ENCODE measurements around the gene ACTL10.

The ACTL10 gene

GRCh38 chr20:33684533-33685327, 18.0 kb downstream of the ACTL10 start:
- Histone ChIP-seq H3K4me3 (peak overlapping the region; percentile 41), H3K27me3 (ENCODE audit: low read depth) (no peaks in the 10 kb centered on the region), H3K36me3 (replicated peaks) (peaks cover 12% of the 10 kb centered on the region), H3K9me3 (no peaks in the 10 kb centered on the region), H3K4me1 (peaks cover 13% of the 10 kb centered on the region)
- DNase-seq (ENCODE audit: low spot score in 2 of 2), result peak; percentile 21 to 80
- in situ Hi-C loops (cut with MboI; ENCODE audit: low sequenced_read_pairs), result no loop called here

- H3K4me3 ChIP-seq, result peak overlapping the region; percentile 41
- H3K9me3 ChIP-seq, result no peaks in the 10 kb centered on the region
- peaks cover 4% of the 10 kb centered on the region for H3K36me3 ChIP-seq (replicated peaks)
- H3K27me3 ChIP-seq (ENCODE audit: low read depth), result no peaks in the 10 kb centered on the region
- in situ Hi-C loops (cut with MboI; ENCODE audit: low sequenced_read_pairs), result no loop called here
- peak; percentile 12 to 73 for DNase-seq (ENCODE audit: low spot score in 2 of 2)
- H3K4me1 ChIP-seq, result peaks cover 13% of the 10 kb centered on the region
These were observed 18.8 kb downstream of the ACTL10 start for GRCh38 chr20:33685328-33686099.

GRCh38 chr20:33686100-33686983, 19.6 kb downstream of the ACTL10 start, which contains the start of gene E2F1:
TSS of gene E2F1 (minus strand) at chr20:33686385. CDS start at chr20:33686264, 121 bp downstream.
- peak within 1 kb of the TSS; percentile 41 for H3K4me3 ChIP-seq
- no peaks in the 10 kb centered on the region for H3K27me3 ChIP-seq (ENCODE audit: low read depth)
- no peaks in the 10 kb centered on the region for H3K9me3 ChIP-seq
- peak; percentile 87 to 98 for DNase-seq (ENCODE audit: low spot score in 2 of 2)
- peaks cover 4% of the 10 kb centered on the region for H3K36me3 ChIP-seq (replicated peaks)
- peaks cover 13% of the 10 kb centered on the region for H3K4me1 ChIP-seq
- in situ Hi-C loops (cut with MboI; ENCODE audit: low sequenced_read_pairs), result no loop called here

GRCh38 chr20:33686984-33687366, 20.2 kb downstream of the ACTL10 start:
- peaks cover 4% of the 10 kb centered on the region for H3K36me3 ChIP-seq (replicated peaks)
- H3K4me1 ChIP-seq, result peaks cover 13% of the 10 kb centered on the region
- peak overlapping the region; percentile 4; the same call in 1 of the 2 replicates for H3K4me3 ChIP-seq
- DNase-seq (ENCODE audit: low spot score in 2 of 2), result no peak
- in situ Hi-C loops (cut with MboI; ENCODE audit: low sequenced_read_pairs), result no loop called here
- no peaks in the 10 kb centered on the region for H3K27me3 ChIP-seq (ENCODE audit: low read depth)
- no peaks in the 10 kb centered on the region for H3K9me3 ChIP-seq

- no peak overlapping the region for H3K4me3 ChIP-seq
- no peaks in the 10 kb centered on the region for H3K9me3 ChIP-seq
- in situ Hi-C loops (cut with MboI; ENCODE audit: low sequenced_read_pairs), result no loop called here
- no peaks in the 10 kb centered on the region for H3K27me3 ChIP-seq (ENCODE audit: low read depth)
- DNase-seq (ENCODE audit: low spot score in 2 of 2), result no peak
- H3K4me1 ChIP-seq, result peaks cover 13% of the 10 kb centered on the region
- peaks cover 4% of the 10 kb centered on the region for H3K36me3 ChIP-seq (replicated peaks)
These were observed 20.7 kb downstream of the ACTL10 start for GRCh38 chr20:33687370-33687915.

GRCh38 chr20:33687993-33688937, 21.5 kb downstream of the ACTL10 start:
- peaks cover 13% of the 10 kb centered on the region for H3K4me1 ChIP-seq
- no peaks in the 10 kb centered on the region for H3K27me3 ChIP-seq (ENCODE audit: low read depth)
- no peaks in the 10 kb centered on the region for H3K9me3 ChIP-seq
- DNase-seq (ENCODE audit: low spot score in 2 of 2), result no peak
- H3K36me3 ChIP-seq (replicated peaks), result peaks cover 4% of the 10 kb centered on the region
- in situ Hi-C loops (cut with MboI; ENCODE audit: low sequenced_read_pairs), result no loop called here
- no peak overlapping the region for H3K4me3 ChIP-seq

GRCh38 chr20:33688938-33689424, 22.2 kb downstream of the ACTL10 start:
- no peaks in the 10 kb centered on the region for H3K9me3 ChIP-seq
- DNase-seq (ENCODE audit: low spot score in 2 of 2), result no peak
- H3K27me3 ChIP-seq (ENCODE audit: low read depth), result no peaks in the 10 kb centered on the region
- H3K36me3 ChIP-seq (replicated peaks), result peaks cover under 1% of the 10 kb centered on the region; the same call in 1 of the 2 replicates
- H3K4me1 ChIP-seq, result peaks cover 13% of the 10 kb centered on the region
- in situ Hi-C loops (cut with MboI; ENCODE audit: low sequenced_read_pairs), result no loop called here
- H3K4me3 ChIP-seq, result no peak overlapping the region

- DNase-seq (ENCODE audit: low spot score in 2 of 2), result no peak
- Histone ChIP-seq H3K27me3 (ENCODE audit: low read depth) (no peaks in the 10 kb centered on the region), H3K9me3 (no peaks in the 10 kb centered on the region), H3K4me1 (peaks cover 13% of the 10 kb centered on the region), H3K4me3 (no peak overlapping the region), H3K36me3 (replicated peaks) (no peaks in the 10 kb centered on the region)
- in situ Hi-C loops (cut with MboI; ENCODE audit: low sequenced_read_pairs), result no loop called here
These were observed 22.8 kb downstream of the ACTL10 start for GRCh38 chr20:33689493-33689892.

GRCh38 chr20:33689973-33690372, 23.2 kb downstream of the ACTL10 start:
- in situ Hi-C loops (cut with MboI; ENCODE audit: low sequenced_read_pairs), result no loop called here
- Histone ChIP-seq H3K27me3 (ENCODE audit: low read depth) (no peaks in the 10 kb centered on the region), H3K4me1 (peaks cover 8% of the 10 kb centered on the region), H3K36me3 (replicated peaks) (no peaks in the 10 kb centered on the region), H3K4me3 (no peak overlapping the region), H3K9me3 (no peaks in the 10 kb centered on the region)
- no peak for DNase-seq (ENCODE audit: low spot score in 2 of 2)

- no peaks in the 10 kb centered on the region for H3K36me3 ChIP-seq (replicated peaks)
- in situ Hi-C loops (cut with MboI; ENCODE audit: low sequenced_read_pairs), result no loop called here
- H3K27me3 ChIP-seq (ENCODE audit: low read depth), result no peaks in the 10 kb centered on the region
- H3K4me3 ChIP-seq, result no peak overlapping the region
- H3K9me3 ChIP-seq, result peaks cover 2% of the 10 kb centered on the region; the same call in 1 of the 2 replicates
- no peak for DNase-seq (ENCODE audit: low spot score in 2 of 2)
- no peaks in the 10 kb centered on the region for H3K4me1 ChIP-seq
These were observed 26.5 kb downstream of the ACTL10 start for GRCh38 chr20:33693289-33693688.

- no peak for DNase-seq (ENCODE audit: low spot score in 2 of 2)
- Histone ChIP-seq H3K27me3 (ENCODE audit: low read depth) (no peaks in the 10 kb centered on the region), H3K4me3 (no peak overlapping the region), H3K36me3 (replicated peaks) (no peaks in the 10 kb centered on the region), H3K9me3 (peaks cover 4% of the 10 kb centered on the region; the same call in 1 of the 2 replicates), H3K4me1 (no peaks in the 10 kb centered on the region)
- in situ Hi-C loops (cut with MboI; ENCODE audit: low sequenced_read_pairs), result no loop called here
These were observed 27.2 kb downstream of the ACTL10 start for GRCh38 chr20:33693741-33694638.

Measured in HAP-1 (cell line).